Measurements from ENCODE around the gene PROK1.

Gene PROK1

GRCh38 chr1:110449661-110450651, 993 bp upstream of the PROK1 start:
- H3K27ac ChIP-seq: no peak overlapping the region
- no peak for TF ChIP-seq CTCF (IDR thresholded peaks at IDR 0.05; ENCODE audit: low read depth, low read length, missing control alignments)
- in situ Hi-C loops (cut with HindIII; ENCODE audit: low pct_ligation_motif_present, low sequenced_read_pairs): no loop called here
- H3K4me3 ChIP-seq (ENCODE audit: low read depth, low read length): no peak overlapping the region
- peaks cover 24% of the 10 kb centered on the region for H3K27me3 ChIP-seq (replicated peaks)
- DNase-seq: no peak
- H3K36me3 ChIP-seq (replicated peaks): no peaks in the 10 kb centered on the region

DNA sequence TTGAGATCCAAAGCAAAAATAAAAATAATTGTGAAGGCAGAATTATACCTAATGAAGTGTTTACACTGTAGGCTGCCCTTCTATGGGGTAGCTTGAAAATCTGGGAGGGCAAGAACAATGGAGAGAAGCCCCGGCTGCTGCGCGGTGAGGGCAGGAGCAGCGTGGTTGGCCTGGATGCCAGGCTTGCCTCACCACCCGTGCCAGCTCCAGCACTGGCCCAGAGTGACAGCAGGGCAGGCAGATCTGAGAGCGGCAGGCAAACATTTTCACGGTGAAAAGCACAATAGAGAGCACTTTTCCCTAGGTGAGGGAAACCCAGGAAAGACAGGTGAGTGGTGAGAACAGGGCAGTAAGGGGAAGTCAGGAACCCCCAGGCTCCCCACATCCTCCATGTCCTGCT, 1.4 kb downstream of the PROK1 start:
- in situ Hi-C loops (cut with HindIII; ENCODE audit: low pct_ligation_motif_present, low sequenced_read_pairs): no loop called here
- no peak for DNase-seq
- Histone ChIP-seq H3K27me3 (replicated peaks) (peaks cover 24% of the 10 kb centered on the region), H3K27ac (no peak overlapping the region), H3K4me3 (ENCODE audit: low read depth, low read length) (no peak overlapping the region), H3K36me3 (replicated peaks) (no peaks in the 10 kb centered on the region)
- TF ChIP-seq CTCF (IDR thresholded peaks at IDR 0.05; ENCODE audit: low read depth, low read length, missing control alignments): no peak

DNA sequence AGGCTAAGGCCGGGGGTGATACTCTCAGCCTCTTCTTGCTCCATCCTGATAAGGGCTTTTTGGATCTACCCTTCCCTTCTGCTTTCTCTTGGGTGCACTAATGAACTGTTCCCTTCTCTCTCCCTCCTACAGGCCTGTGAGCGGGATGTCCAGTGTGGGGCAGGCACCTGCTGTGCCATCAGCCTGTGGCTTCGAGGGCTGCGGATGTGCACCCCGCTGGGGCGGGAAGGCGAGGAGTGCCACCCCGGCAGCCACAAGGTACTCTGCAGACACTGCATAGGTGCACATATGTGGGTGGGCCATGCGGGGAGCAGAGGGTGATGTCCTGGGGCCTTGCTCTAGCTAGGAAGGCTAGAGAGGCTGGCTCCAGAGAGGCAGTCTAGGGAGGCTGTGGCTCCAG, 2.9 kb downstream of the PROK1 start:
- TF ChIP-seq CTCF (IDR thresholded peaks at IDR 0.05; ENCODE audit: low read depth, low read length, missing control alignments): no peak
- Histone ChIP-seq H3K27me3 (replicated peaks) (peaks cover 24% of the 10 kb centered on the region), H3K4me3 (ENCODE audit: low read depth, low read length) (no peak overlapping the region), H3K27ac (no peak overlapping the region), H3K36me3 (replicated peaks) (no peaks in the 10 kb centered on the region)
- no peak for DNase-seq
- in situ Hi-C loops (cut with HindIII; ENCODE audit: low pct_ligation_motif_present, low sequenced_read_pairs): no loop called here

- Histone ChIP-seq H3K27me3 (replicated peaks) (peaks cover 24% of the 10 kb centered on the region), H3K27ac (no peak overlapping the region), H3K36me3 (replicated peaks) (no peaks in the 10 kb centered on the region), H3K4me3 (ENCODE audit: low read depth, low read length) (no peak overlapping the region)
- no peak for TF ChIP-seq CTCF (IDR thresholded peaks at IDR 0.05; ENCODE audit: low read depth, low read length, missing control alignments)
- no peak for DNase-seq
- in situ Hi-C loops (cut with HindIII; ENCODE audit: low pct_ligation_motif_present, low sequenced_read_pairs): no loop called here
These were observed 3.4 kb downstream of the PROK1 start for GRCh38 chr1:110454328-110454727.

DNA sequence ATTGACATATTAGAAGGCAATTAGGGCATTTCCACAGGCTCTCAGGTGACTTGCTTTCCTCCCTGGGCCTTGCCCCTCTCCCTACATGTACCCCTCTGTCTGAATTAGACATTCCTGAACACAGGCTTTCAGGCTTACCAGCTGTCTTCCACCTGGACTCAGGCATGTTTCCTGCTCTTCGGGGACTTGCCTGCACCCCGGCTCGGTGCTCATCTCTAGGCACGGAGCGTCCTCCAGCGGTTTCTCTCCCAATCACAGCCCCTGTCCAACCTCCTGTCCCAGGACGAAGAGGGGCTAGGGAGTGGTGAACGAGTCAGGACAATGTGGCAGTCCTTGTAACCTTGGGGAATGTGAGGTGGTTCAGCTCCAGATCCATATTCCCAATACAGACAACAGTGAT, 4.2 kb downstream of the PROK1 start:
- TF ChIP-seq CTCF (IDR thresholded peaks at IDR 0.05; ENCODE audit: low read depth, low read length, missing control alignments): no peak
- Histone ChIP-seq H3K4me3 (ENCODE audit: low read depth, low read length) (no peak overlapping the region), H3K27ac (no peak overlapping the region), H3K36me3 (replicated peaks) (no peaks in the 10 kb centered on the region), H3K27me3 (replicated peaks) (peaks cover 19% of the 10 kb centered on the region)
- DNase-seq: no peak
- in situ Hi-C loops (cut with HindIII; ENCODE audit: low pct_ligation_motif_present, low sequenced_read_pairs): no loop called here

All from brain microvascular endothelial cell (primary cell).